GM19193 (cell line): ENCODE data around the gene ATP6V1B1.

ENCODE experiments used
- POLR2A ChIP-seq: IDR thresholded peaks from 4 replicates; pipeline ENCODE4 v1.6.1; 2011; ENCODE audit not compliant: insufficient read depth, insufficient read length; ENCODE audit errors: extremely low read depth

The ATP6V1B1 gene

DNA sequence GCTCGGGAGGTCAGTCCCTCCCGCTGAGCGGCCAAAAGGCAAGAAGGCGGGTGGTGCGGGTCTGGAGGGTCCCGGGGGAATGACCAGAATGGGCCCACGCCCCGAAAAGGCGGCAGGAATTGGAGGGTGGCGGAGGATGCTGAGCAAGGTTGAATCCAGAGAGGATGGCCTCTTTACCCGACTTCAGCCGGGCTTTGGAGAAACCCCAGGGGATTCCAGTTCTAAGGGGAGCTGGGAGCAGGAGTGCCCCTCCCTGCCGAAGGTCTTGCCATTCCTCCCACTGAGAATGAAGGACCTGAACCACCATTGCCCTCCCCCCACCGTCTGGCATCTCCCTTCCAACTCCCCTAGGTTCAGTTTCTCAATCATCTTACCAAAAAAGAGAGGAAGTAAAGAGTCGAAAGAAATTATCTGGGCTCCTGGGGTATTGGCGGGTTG, 38.9 kb upstream of the ATP6V1B1 start:
- TF ChIP-seq POLR2A, result no peak

DNA sequence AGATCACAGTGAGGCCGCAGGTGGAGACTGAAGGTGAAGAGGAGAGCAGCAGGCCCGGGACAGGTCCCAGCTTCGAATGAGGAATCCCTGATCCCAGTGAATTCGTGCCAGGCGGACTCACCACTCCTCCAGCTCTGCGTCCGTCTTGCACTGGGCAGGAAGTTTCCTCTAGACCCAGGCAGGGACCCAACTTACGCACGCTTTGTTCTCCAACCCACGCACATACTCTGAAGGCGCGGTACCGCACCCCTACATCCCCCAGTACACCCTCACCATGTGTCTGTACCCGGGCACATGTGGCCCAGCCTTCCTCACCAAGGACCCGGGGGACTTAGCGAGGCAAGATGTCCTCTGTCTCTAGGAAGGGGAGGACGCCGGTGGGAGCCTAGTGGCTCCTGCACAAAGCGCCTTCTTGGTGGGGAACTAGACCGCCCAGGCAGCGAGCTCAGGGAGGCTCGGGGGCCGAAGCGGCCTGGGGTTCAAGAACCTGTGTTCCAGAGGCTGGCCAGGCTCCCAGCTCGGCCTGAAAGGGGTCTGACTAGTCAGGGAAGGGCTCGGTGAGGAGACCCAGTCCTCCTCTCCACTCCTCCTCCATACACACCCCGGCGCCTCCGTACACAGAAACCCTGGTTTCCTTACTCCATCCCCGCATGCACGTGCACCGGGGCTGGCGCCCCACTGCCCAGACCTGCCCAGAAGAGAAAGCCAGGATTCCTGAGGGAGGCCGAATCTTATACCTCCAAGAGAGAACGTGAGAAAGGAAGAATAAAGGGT, 38.3 kb upstream of the ATP6V1B1 start:
- no peak for TF ChIP-seq POLR2A

DNA sequence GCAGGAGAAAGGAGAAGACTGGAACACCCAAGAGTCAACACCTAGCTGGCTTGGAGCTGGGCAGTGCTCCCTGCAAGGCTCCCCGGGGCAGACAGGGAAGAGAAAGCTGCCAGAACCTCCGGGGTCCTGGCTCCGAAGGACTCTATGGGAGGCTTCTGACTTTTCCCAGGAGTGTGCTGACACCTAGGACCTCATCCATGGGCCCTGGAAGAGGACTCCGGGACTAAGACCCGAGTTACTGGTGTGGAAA, 37.8 kb upstream of the ATP6V1B1 start:
- TF ChIP-seq POLR2A, result no peak

DNA sequence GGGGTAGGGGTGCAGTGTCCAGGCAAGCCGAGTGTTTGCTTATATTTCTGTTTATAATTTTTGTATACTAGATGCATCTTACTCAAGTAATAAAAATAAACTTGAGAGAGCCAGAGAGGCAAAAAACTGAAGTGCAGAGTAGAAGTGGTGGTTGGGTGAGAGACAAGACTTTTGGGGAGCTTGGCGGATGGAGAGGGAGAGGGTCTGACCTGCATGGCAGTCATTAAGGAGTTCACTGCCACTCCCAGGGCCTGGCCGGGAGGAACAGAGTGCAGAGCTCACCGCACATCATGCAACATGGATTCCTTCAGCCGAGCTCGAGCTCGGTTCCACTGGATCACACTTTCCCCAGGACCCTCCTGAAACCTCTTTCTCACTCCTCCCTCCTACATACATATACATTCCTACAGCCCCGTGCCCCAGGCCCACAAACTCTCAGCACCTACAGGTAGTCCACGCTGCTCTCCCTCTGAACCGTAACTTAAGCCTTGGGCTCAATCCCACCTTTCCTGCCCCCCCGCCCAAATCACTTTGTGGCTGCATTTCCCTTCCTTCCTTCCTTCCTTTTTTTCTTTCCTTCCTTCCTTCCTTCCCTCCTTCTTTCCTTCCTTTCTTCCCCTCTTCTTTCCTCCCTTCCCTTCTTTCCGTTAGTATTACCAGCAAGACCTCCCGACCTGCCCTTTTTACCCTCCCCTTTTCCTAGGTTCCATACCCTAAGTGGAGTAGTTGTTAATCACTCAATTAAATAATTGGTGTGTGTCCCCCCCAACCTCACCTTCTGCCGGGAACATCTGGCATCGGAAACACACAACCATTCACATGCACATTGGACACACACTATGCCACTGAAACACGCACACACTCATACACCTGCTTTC, 37.1 kb upstream of the ATP6V1B1 start:
- no peak for TF ChIP-seq POLR2A

DNA sequence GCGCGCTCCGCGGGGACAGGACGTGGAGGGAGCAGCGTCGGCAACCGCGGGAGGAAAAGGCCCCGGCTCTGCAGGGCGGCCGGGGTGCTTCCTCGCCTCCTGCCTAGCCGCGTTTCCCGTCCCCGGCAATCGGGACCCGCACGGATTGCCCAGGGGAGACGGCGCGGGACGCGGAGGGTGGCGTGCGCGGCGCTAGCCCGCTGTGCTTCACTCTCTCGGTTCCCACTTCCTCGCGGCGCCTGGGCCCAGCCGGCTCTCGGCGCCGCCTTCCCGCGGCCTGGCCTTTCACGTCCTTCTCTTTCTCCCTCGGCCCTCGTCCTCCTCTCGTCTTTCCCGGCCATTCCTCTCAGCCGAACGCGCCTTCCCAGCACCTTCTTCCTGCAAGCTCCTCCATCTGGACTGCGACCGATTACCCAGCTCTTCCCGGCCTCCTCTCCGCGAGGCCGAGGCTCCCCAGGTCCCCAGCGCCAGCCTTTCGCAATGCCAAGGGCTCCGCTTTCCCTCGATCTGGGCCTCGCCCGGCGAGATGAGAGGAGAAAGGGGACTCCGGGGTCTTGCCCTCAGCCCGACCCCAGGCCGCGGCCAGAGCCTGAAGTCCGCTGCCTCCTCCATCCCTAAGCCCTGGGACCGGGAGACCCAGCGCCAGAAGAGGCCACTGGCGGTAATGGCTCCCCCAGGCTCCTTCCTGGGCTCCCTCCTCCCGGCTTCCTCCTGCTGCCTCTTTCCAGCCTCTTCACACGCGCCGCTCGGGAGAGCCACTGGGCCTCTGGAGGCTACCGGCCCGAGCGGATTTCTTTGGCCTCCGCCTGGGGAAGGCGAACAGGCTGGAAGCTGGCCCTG, 34.3 kb upstream of the ATP6V1B1 start:
- TF ChIP-seq POLR2A, result no peak

DNA sequence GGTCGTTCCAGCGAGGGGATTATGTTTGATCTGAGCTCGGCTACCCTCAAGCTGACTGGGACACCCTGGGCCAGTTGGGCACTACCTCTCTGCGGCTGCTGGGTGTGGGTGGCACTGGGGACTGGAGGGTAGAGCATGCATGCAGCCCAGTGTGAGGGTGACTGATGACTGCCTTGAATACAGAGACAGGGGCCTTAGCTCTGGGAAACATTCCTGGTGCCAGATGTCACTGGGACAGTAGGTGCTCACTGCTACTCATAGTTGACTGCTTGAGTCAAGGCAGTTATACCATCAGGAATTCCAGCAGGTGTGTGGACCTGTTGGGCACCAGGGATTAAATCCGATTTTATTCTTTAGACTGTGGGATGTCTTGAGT, 33.6 kb upstream of the ATP6V1B1 start:
- no peak for TF ChIP-seq POLR2A

DNA sequence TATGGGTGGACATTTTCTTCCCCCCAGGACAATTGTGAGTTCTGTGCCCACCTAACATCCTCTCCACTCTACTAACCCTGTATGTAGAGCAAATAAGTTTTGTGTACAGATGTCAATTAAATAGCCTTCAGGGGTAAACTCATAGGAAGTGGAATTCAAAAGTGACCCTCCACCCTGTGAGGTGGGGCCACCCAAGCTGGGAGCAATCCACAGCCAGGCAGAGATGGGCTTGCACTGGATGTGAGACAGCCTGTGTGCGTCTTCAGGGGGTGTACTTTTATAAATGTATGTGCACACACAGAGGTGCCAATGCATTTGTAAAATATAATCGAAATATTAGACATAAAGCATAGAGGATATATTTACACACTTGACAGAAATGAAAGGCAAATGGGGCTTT, 33.1 kb upstream of the ATP6V1B1 start:
- no peak for TF ChIP-seq POLR2A

DNA sequence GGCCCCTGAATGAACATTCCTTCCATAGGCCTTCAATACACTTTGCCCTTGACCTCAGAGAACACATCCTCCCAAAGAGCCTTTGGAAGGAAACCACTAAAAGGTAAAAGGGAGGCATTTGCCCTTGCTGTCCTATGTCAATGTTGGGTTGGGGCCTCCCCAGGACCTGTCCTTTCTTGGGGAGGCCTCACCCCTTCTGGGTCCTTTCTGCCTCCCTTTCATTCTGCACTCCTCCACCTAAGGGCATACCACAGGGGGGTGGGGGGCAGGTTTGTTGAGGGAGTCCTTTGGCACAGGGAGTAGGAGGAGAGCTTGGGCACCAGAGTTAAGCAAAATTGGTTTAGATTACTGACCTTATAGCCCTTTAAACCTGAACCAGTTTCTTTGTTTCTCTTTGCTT, 32.5 kb upstream of the ATP6V1B1 start:
- TF ChIP-seq POLR2A, result no peak

DNA sequence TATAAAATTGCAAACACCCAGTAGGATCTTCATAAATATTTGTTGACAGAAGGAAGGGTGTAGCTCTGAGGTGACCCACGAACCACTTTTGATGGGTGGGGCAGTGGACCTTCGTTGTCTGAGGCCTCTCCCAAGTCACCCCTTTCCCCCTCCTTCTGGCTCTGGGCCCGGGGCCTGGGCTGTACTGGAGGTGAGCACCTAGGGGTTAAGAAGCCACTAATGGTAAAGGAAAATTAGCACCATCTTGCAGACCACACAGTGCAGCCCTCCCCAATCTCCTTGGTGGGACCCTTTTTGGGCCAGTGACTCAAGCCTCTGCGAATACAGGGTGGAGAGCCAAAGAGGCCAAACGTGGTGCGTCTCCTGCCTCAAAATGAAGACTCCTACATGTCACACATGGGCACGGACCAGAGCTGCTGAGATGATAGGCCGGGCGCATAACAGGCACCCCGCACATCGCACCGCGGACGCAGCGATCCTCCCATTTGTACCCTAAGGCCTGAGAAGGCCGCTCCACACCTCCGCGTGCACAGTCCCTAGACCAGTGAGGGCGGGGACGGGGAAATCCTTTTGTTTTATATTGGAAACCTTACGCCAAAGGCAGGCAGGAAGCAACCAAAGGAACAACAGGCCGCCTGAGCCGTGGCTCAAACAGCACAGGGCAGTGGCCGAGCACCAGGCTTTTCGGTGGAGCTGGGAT, 31.9 kb upstream of the ATP6V1B1 start:
- no peak for TF ChIP-seq POLR2A

DNA sequence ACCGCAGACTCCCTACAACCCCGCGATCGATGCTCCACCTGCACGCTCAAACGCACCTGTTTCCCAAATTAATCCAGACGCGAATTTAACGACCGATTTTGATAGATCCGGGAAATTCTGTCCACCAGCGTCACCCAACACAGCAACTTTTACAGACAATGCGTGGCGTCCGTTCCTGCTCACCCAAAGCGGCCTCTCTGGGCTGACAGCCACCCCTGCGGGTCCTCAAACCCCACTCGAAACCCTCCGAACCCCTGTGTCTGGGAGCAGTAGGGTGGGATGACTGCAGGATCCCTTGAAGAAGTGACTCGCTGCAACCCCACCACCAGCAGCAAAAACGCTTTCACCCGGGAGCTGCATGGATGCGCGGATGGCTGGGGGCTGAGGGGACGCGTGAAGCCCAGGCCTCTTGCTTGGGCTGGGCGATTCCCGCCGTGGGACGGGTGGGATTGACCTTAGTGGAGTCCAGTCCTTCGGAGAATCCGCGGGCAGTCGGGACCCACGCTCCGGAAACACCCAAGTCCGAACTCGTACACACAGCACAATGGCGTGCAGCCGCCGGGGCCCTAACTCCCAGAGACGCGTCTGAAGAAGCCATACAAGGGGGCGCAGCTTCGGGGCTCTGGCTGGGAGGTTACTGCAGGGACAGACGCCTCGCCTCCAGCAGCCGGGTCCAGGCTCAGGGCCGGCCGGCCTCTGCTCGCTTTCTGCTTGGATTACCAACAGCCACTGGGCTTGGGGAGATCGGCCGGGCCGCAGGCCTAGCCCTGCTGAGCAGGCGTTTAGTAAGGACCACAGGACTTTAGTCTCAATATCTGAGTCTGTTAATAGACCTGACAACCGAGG, 31.1 kb upstream of the ATP6V1B1 start:
- no peak for TF ChIP-seq POLR2A

DNA sequence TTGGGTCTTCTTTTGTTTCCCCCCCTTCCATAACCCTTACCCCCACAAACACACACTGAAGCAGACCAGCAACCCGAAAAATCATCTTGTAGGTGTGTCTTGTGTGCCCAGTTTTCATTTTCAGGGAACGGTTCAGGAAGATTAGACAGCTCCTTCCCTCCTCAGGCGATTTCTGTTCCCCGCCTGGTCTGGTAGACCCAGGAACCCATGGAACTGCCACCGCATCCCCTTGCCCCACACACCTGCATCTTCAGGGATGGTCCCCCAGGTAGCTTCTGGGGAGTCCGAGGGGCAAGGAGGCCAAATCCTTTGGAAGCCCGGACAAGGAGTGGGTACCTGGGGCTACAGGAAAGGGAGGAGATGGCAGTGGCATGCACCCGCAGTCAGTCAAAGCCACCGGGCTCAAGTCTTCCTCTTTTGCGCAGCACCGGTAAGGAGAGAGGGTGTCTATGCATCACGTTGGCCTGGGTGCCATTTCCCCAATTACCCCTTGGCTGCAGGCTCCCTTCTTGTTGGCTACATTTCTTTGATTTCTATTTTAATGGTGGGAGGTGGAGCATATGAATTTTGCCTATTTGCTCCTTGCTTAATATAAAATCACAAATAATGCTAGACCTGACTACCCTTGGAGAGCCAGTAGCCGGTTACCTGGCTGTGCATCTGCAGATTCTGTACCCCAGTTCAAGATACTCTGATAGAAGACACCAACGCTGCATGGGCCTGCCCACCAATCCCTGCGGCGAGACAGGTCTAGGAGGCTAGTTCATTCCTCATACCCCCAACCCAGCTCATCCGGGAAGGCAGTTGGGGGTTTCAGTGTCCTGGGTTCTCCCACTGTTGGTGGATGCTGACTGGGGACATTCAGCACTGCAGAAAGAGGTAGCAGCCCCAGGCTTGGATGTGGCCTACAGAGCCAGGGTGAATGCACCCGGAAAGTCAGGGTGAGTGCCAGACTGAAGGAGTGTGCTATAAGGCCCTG, 30.0 kb upstream of the ATP6V1B1 start:
- no peak for TF ChIP-seq POLR2A

DNA sequence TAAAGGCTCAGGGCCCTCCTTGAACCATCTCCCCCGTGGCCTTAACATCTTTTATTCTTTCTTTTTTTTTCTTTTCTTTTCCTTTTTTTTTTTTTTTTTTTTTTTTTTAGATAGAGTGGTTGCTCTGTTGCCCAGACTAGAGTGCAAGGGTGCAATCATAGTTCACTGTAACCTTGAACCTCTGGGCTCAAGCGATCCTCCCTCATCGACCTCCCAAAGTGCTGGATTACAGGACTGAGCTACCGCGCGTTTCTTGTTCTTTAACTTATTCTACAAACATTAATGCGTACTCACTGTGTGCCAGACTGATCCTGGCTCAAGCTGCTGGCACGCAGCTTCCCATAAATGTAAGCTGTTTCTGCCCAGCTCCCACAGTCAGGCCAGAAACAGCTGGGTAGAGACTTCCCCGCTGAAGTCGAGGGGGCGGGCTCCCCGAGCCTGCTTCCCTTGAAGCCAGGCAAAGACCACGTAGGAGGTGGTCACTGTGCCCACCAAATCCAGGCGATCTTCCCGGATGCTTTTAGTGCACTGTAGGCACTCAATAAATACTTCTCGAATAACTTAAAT, 29.2 kb upstream of the ATP6V1B1 start:
- no peak for TF ChIP-seq POLR2A
